ENCODE measurements around the gene KCNC4.

KCNC4 gene

DNA sequence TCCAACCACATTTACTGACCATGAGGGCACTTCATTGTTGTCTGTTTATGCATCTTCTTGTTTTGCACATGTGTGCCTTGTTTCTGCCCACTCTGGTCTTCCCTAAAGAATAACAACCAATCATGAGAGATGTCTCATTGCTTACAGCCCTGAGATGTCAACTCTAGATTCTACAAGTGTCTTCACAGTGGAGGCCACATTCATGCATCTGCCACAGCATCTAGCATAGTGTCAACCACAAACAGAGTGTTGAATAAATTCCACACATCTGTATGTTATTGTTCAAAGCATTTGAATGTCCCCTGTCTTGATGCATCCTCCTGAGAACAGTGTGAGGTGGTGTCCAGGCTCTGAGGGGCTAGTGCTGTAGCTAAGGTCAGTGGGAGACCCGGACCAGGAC, 43.1 kb downstream of the KCNC4 start:
- TF ChIP-seq GATA1 (IDR thresholded peaks at IDR 0.05; ENCODE audit: low read depth, low read length), result no peak
- TF ChIP-seq POLR2A (IDR thresholded peaks at IDR 0.05; ENCODE audit: low read length), result no peak
- DNase-seq, result no peak

DNA sequence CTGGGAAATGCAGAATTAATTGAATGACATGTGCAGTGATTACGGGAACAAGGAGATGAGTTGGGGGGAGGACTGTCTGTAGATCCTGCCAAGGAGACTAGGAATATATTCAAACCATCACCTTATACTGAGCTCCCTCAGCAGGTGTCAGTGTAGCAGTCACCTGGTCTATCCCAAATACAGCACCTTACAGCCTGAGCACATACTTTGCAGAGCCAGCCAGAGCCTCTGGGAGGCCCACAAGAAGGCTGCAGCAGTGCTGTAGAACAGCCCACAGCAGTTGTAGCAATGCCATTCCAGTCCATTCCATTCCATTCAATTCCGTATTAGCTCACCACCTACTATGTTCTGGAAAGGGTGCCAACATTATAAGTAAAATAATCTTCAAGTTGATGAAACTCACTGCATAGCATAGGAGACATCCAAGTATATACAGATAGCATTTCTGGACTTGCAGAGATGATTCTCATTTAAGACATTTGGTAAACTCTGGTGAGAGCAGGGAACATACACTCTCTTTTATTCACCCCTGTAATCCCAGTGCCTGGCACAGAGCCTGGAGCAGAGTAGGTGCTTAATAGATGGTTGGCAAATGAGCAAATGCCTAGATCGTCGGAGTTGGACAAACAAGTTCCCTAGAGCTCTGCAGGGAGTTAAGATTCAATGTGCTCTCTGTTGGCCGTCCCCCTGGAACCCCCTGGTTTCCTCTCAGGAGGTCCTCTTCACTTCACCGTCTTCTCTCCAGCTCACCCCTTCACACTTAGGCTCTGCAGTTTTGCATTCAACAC, 44.7 kb downstream of the KCNC4 start:
- DNase-seq, result no peak
- TF ChIP-seq POLR2A (IDR thresholded peaks at IDR 0.05; ENCODE audit: low read length), result no peak

DNA sequence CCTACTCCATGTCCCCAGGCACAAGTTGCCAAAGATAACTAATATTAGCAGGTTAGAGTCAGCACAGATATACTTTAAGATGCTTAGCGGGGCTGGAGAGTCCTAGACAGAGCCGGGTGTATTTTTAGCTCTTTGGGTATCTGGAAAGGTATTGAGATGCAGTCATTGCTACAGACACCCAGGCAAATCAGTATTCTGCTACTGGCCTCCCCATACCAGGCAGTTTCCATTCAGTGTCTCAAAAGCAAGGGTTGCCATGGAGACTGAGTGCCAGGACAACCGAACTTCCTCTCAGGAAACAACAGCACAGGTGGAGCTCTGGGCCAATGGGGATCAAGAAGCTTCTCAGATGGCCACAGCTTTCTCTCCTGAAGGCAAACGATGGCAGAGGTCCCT, 45.3 kb downstream of the KCNC4 start:
- TF ChIP-seq GATA1 (IDR thresholded peaks at IDR 0.05; ENCODE audit: low read depth, low read length) (no peak), POLR2A (IDR thresholded peaks at IDR 0.05; ENCODE audit: low read length) (no peak)
- no peak for DNase-seq

DNA sequence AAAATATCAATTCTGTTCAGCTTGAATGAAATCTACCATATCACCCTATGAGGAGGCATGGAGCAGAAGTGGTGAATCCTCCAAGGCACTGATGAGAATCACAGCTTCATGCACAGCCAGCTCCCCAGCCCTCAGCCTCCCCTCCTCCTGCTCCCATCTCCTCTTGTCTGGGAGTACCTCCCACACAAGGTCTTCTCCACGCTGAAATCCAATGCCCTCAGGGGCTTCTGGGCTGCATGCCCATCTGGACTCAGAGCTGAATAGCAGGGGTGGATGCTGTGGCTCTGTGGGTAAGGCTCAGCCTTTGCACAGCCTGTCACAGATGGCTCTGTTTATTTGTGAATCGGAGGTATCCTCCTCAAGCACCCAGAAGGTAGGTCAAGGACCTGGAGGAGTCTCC, 48.6 kb downstream of the KCNC4 start:
- TF ChIP-seq POLR2A (IDR thresholded peaks at IDR 0.05; ENCODE audit: low read length) (no peak), GATA1 (IDR thresholded peaks at IDR 0.05; ENCODE audit: low read depth, low read length) (no peak)
- no peak for DNase-seq

DNA sequence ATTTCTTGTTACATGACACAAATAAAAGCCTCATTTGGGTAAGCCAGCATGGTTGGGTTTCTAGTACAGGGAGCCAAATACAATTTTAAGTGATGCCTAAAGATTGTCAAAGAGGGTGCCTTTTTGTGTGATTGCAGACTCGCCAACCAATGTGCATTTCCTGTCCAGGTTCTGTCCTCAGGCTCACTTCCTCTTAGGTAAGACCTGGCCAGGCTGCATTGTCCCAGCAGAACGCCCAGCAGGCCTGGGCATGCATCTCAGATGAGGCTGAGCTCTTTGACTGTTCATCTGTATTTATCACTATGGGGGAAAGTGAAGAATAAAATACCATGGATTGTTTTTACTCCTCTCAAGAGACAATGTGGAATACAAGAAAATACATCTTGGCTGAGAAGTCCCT, 49.7 kb downstream of the KCNC4 start:
- DNase-seq, result no peak
- TF ChIP-seq GATA1 (IDR thresholded peaks at IDR 0.05; ENCODE audit: low read depth, low read length) (no peak), POLR2A (IDR thresholded peaks at IDR 0.05; ENCODE audit: low read length) (no peak)
